ENCODE data around the gene KCNJ18. TPM values are rescaled to one million over a fixed set of nuclear protein-coding genes. Genes with fewer than 3 reads are reported as not detected.
"Not testable (repeated sequence)": the region's sequence is repeated elsewhere in the genome, so short reads cannot be mapped to it uniquely, and the experiment has no call there.

KCNJ18 gene
- total RNA-seq, 1 donor from 2014 or later, result not detected

GRCh38 chr17:21702940-21703640 is 10.8 kb downstream of the KCNJ18 start:
- not testable (repeated sequence) for DNase-seq (ENCODE audit: low read depth in 2 of 2)

DNA sequence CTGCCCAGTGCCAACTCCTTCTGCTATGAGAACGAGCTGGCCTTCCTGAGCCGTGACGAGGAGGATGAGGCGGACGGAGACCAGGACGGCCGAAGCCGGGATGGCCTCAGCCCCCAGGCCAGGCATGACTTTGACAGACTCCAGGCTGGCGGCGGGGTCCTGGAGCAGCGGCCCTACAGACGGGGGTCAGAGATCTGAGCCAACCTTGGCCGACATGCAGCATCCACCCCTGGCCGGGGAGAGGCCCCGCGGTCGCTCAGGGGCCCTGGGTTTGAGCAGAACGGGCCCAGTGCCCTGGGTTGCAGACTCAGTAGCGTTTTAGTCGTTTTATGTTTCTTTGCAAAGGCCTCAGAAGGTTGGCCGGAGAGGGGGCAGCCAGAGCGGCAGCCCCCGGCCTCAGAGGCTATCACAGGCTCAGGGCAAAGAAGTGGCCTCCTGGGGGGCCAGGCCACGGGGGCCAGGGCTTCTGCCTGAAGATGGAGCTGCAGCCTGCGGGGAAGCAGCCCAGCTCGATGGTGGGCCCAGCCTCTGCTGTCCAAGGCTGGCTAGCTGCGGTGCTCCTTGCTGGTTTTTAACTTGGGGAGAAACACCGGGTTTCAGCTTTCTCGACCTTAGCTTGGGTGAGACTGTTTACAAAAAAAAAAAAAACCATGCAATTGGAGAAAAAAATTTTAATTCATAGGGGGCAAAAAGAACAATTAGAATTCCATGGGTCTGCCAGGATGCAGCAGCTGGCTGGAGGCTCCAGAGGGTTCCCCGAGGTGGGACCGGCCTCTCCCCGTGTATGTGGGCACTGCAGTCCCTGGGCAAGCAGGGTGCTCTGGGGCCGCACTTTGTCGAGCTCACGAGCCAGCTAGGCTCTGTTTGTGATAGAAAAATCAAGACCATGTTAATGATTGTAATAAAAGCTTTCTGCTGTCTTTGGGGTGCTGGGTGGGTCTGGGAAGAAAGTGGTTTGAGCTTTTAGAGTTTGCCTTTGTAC is 11.9 kb downstream of the KCNJ18 start:
- DNase-seq (ENCODE audit: low read depth in 2 of 2), result not testable (repeated sequence)

- DNase-seq (ENCODE audit: low read depth in 2 of 2), result no peak
Measured at GRCh38 chr17:21705021-21705601, 12.8 kb downstream of the KCNJ18 start.

- DNase-seq (ENCODE audit: low read depth in 2 of 2), result not testable (repeated sequence)
Measured at GRCh38 chr17:21705746-21706145, 13.4 kb downstream of the KCNJ18 start.

- not testable (repeated sequence) for DNase-seq (ENCODE audit: low read depth in 2 of 2)
Measured at GRCh38 chr17:21706546-21706945, 14.2 kb downstream of the KCNJ18 start.

DNA sequence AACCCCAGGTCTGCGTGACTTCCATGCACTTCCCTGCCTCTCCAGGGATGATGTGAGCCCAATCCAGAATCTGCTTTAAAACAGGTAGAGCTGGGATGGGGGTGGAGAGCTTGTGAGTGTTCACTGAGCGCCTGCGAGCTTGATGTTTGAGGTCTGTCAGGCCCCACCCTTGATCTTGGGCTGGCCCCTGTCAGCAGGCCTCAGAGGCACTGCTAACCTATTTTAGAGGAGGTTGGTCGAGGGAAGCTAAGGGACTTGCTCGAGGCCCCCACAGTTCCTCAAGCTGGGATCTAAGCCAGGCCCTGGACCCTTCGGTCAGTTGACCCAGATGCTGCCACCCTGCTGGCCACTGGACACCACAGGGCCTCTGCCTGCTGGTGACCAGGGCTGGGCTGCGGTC is 14.8 kb downstream of the KCNJ18 start:
- not testable (repeated sequence) for DNase-seq (ENCODE audit: low read depth in 2 of 2)

DNA sequence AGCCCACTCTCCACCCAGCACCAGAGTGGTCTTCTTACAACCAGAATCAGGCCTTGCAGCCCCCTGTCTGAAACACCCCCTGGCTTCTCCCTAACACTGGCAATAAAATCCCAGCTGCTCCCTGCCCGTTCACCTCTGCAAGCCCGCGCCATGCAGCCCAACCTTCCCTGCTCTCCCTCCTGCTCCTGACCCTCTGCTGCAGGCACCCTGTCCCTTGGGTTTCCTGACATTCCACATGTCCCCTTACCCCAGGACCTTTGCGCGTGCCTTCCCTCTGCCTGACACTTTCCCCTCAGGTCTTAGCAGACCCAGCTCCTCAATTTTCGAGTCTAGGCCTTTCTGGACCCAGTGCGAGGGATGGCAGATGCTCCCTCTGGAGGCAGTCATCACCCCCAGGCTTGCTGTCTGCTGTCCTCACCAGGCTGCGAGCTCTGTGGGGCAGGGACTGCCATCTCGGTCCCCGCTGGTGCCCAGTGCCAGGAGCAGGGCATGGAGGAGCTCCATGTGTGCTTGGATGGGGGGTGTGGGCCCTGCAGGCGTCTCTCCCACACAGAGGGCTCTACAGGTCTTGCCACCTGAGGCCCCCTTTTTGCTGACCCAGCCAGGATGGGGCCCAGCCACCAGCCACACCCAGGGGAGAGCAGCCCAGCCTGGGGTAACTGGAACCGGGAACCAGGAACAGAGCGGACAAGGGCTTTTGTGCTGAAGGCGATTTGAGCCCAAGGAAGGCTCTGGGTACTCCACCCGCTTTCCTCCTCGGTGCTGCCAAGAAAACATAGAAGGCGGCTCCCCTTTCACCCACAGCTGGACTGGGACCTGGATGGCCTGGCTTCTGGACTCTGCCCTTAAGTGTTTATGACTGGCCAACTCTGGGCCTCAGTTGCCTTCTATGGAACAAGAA is 15.6 kb downstream of the KCNJ18 start:
- DNase-seq (ENCODE audit: low read depth in 2 of 2), result not testable (repeated sequence)

- not testable (repeated sequence) for DNase-seq (ENCODE audit: low read depth in 2 of 2)
Measured at GRCh38 chr17:21708612-21709535, 16.6 kb downstream of the KCNJ18 start.

- DNase-seq (ENCODE audit: low read depth in 2 of 2), result not testable (repeated sequence)
Measured at GRCh38 chr17:21709994-21710393, 17.7 kb downstream of the KCNJ18 start.

GRCh38 chr17:21710486-21710885 is 18.2 kb downstream of the KCNJ18 start:
- not testable (repeated sequence) for DNase-seq (ENCODE audit: low read depth in 2 of 2)

- DNase-seq (ENCODE audit: low read depth in 2 of 2), result no peak
Measured at GRCh38 chr17:21711182-21711581, 18.9 kb downstream of the KCNJ18 start.

- not testable (repeated sequence) for DNase-seq (ENCODE audit: low read depth in 2 of 2)
Measured at GRCh38 chr17:21713020-21713419, 20.7 kb downstream of the KCNJ18 start.

DNA sequence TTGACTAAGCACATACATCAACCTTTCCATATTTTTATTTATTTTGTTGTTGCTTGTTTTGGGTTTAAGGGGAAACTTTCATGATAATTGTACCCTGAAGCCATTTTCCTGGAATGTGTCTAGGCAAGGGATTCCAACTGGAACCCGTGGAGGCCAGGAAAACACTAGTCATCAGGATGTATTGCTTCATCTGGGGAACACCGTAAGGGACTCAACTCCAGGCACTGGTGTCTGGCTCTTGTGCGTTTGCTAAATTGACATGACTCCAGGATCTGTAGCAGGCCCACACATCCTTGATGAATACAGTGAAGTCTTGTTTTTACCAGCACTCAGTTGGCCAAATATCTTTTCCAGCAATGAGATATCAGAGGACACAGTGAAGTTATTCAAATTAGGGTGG is 21.3 kb downstream of the KCNJ18 start:
- not testable (repeated sequence) for DNase-seq (ENCODE audit: low read depth in 2 of 2)

- DNase-seq (ENCODE audit: low read depth in 2 of 2), result not testable (repeated sequence)
Measured at GRCh38 chr17:21714676-21715075, 22.4 kb downstream of the KCNJ18 start.

DNA sequence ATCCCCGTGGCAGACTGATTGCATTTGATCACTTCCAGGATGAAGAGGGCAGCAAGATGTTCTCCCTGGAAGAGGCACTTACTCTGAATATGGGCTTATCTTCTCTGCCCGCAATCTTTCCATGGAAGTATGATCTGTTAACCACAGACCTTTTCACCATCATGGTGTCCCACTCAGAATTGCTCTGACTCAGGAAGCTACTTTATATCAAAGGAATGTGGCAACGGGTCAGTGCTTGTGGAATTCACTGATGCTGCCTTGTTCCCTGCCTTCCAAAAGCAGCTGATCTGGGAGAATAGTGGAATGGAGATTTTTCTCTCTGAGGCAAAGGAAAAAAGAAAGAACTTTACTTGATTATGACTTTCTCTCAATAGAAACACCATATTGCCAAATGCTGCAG is 23.6 kb downstream of the KCNJ18 start:
- DNase-seq (ENCODE audit: low read depth in 2 of 2), result not testable (repeated sequence)

GRCh38 chr17:21718971-21719370 is 26.6 kb downstream of the KCNJ18 start:
- not testable (repeated sequence) for DNase-seq (ENCODE audit: low read depth in 2 of 2)

DNA sequence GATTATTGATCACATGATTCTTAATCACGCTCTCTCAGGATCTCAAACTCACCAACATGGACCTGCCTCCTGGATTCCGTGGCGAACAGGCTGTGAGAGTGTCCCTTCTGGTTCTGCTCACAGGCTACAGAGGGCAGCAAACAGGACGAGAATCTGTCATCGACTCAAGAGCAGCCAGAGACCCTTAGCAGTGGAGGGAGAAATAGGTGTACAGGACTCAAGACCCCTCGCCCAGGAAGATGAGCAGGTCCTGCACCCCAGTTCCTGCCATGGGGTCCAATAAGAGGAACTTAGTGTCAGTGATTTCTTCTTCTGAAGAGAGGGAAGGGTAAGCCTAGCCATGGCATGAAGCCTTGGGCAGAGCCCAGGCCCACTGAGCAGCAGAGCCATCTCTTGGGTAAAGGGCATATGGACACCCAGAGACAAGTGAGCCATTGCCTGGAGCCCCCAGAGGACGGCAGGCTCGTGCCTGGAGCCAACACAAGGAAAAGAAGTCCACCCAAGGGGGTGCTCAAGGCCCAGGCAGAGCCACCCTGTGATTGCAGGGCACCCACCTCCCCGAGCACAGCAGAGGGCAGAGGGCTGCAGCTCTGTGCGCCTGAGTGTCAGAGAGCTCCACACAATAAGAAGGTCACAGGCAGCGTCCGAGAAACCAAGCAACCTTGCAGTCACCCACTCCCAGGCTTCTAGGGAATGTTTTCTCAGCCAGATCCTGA is 27.3 kb downstream of the KCNJ18 start:
- not testable (repeated sequence) for DNase-seq (ENCODE audit: low read depth in 2 of 2)

DNA sequence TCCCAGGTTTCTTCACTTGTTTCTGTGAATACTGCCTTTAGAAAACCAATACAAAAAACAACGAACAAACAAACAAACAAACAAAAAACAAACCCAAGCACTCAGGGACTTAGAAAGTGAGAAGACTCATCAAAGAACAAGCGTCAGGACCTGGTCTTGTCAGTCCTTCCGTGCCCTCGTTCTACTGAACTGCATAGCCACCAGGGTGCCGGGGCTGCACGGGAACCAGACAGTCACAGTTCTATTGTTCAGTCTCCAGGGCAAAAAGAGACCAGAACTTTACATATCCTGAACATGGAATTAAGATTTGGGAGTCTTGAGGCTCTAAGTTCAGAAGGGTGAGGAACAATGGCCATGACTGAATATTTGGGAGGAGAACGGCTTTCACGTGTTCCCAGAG is 28.2 kb downstream of the KCNJ18 start:
- DNase-seq (ENCODE audit: low read depth in 2 of 2), result not testable (repeated sequence)

- DNase-seq (ENCODE audit: low read depth in 2 of 2), result not testable (repeated sequence)
Measured at GRCh38 chr17:21722268-21722667, 29.9 kb downstream of the KCNJ18 start.

All from dermis microvascular lymphatic vessel endothelial cell (primary cell).